HG03103 (cell line): ENCODE results near the gene ABAT.
"Not testable (repeated sequence)": the region's sequence is repeated elsewhere in the genome, so short reads cannot be mapped to it uniquely, and the experiment has no call there.

ENCODE experiments used
- ATAC-seq: cut with Tn5 transposase; IDR thresholded peaks from one replicate; pipeline ENCODE4 v1.9.1; 2021; ENCODE audit warnings: low read depth; ENCODE audit not compliant: unreplicated experiment

ABAT gene

DNA sequence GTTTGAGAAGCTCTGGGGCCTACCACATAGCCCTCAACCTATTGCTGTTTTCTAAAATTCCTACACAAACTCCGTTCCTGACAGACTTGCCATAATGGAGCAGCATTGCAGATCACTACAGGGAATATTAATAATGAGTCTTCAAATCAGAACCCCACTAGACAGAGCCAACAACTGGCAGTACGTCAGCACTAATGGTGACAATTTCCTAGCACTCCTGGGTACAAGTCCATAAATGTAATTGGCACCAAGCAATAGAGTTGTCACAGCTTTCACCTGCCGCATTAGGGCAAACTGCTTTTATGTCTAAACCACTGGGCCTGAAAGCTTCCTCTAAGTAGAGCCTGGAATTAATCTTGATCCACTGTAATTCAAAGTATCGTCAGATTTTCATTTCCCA, 25.5 kb upstream of the ABAT start:
- ATAC-seq = no peak

DNA sequence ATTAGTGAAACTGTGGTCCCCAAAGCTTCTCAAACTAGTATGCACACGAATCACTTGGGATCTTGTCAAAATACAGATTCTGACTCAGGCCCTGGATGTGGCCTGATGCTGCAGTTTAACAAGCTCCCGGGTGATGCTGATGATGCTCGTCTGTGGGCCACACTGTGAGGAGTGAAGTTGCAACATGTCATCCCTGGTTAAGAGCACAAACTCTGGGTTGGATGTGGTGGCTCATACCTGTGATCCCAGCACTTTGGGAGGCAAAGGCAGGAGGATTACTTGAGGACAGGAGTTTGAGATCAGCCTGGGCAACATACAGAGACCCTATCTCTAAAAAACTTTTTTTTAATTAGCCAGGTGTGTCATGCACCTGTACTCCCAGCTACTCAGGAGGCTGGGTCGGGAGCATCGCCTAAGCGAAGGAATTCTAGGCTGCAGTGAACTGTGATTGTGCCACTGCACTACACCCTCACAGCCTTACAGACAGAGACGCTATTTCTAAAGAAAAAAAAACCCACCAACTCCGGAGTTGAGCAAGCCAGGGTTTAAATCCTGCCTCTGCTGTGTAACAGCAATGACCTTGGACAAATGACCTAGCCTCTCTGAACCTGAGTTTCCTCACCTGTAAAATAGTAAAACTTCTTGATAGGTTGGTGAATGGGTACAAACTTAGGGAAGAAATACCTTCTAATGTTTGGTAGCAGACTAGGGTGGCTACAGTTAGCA, 24.4 kb upstream of the ABAT start:
- ATAC-seq = no peak

DNA sequence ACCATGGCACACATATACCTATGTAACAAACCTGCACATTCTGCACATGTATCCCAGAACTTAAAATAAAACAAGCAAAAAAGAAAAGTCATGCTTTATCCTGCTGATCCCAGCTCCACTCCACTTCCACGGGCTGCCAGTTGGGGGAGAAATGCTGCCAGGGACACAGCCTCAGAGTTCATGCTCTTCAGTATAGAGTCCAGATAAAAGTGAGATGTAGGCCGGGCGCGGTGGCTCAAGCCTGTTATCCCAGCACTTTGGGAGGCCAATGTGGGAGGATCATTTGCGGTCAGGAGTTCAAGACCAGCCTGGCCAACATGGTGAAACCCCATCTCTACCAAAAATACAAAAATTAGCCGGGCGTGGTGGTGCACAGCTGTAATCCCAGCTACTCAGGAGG, 22.5 kb upstream of the ABAT start:
- ATAC-seq = not testable (repeated sequence)

DNA sequence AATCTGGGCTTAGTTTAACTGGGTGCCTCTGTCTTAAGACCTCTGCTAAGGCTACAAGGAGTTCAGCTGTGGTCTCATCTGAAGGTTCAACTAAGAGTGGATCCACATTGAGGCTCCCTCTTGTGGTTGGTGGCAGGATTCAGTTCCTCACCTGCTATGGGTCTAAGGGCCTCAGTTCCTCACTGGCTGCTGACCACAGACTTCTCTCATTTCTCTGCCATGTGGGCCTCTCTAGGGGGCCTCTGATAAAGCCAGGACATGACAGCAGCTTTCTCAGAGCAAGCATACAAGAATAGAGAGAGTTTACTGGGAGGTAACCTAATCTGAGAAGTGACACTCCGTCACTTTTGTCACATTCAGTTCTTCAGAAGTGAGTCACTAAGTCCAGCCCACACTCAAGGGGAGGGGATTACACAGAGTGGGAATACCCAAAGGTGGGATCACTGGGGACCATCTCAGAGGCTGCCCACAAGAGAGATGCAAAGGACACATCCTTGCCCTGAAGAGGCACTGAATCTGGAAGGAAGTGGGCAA, 19.2 kb upstream of the ABAT start:
- no peak for ATAC-seq

DNA sequence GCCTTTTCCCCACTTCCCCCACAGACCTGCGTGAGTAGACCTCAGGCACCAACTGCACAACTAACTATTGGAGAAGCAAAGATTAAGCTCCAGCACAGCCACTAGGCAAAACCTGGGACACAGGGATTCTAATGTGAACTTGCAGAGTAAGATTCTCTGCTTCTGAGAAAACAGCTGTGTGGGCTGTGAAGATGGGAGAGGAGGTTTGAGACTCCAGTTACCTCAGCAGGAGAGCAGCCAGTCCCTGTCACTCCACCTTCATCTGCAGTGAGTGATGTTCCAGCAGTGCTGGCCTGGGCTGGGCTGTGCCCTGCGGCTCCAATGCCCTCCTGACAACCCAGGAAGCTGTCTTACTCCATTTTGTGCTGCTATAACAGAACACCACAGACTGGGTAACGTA, 18.0 kb upstream of the ABAT start:
- ATAC-seq = no peak

DNA sequence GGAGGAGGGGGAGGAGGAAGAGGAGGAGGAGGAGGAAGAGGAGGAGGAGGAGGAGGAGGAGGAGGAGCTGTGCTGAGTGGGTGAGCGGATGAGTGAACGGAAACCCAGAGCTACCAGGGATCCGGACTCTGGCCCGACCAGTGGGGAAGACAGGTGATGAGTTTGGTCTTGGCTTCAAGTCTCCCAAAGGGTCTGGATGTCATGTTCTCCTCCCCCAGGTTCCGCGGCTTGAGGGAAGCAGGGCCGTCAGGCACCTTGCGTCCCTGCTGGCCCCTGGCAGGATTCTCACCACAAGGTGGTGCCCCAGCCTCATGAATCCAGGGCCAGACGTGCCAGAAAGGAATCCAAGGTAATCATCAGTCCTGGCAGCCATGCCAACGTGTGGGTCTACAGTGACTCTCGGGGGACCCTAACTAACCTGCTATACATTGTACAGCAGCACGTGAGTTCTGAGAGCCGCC, 13.5 kb upstream of the ABAT start:
- ATAC-seq = no peak

DNA sequence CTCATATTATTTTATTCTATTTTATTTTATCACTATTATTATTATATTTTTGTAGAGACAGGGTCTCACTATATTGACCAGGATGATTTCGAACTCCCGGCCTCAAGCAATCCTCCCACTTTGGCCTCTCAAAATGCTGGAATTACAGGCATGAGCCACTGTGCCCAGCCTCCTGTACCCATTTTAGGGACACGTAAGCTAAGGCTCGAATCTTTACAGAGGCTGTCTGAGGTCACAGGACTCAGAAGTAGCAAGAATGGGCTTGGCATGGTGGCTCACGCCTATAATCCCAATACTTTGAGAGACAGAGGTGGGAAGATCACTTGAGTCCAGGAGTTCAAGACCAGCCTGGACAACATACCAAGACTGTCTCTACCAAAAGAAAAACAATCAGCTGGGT, 12.7 kb upstream of the ABAT start:
- no peak for ATAC-seq

DNA sequence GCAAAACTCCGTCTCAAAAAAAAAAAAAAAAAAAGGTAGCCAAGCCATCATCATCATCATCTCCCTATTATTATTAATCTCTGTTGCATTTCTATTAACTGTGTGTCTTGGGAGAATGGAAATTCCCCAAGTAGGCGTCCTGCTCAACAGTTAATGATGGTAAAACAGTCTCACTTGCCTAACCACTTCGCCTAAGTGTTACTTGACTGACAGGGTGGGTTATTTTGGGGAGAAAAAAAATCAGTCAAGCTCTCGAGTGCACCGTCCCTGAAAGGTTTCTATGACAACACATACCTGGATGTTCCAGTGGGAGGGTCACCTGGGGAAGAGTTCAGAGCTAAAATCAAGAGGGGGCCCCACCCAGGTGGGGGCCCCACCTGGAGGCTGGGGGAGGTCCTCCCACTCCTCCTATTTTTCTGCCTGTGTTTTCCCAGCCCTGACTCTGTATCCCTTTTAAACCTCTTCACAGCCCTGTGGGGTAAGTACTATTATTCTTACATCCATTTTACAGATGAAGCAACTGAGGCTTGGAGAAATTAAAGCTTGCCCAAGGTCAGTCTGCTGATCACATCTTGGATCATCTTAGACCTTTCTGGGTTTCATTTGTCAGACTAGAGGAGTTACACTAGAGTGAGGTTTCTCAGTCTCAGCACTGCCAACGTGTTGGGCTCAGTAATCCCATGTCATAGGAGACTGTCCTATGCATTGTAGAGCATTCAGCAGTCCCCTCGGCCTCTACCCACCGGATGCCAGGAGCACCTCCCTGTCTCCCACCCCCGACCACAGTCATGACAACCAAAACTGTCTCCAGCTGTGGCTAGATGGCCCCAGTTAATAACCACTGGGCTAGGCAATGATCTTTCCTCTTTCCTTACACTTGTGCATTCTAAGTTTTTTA, 11.0 kb upstream of the ABAT start:
- ATAC-seq = no peak

DNA sequence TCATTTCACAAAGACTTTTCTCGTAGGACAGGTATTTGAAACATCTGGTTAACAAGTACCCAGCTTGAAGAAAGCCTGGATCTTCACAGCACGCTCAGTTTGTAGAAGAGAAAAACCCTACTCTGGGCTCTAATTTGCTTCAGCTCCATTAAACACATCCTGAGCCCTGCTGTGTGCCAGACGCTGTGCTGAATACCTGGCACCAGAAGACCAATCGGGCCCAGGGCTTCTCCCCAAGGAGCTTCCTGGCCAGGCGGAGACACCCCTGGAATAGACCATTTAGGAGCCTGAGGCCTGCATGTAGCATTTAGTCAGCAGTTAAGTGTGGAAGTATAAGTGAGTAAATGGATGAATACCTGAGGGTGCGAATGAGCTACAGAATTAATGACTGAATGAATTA, 8.9 kb upstream of the ABAT start:
- ATAC-seq = no peak

DNA sequence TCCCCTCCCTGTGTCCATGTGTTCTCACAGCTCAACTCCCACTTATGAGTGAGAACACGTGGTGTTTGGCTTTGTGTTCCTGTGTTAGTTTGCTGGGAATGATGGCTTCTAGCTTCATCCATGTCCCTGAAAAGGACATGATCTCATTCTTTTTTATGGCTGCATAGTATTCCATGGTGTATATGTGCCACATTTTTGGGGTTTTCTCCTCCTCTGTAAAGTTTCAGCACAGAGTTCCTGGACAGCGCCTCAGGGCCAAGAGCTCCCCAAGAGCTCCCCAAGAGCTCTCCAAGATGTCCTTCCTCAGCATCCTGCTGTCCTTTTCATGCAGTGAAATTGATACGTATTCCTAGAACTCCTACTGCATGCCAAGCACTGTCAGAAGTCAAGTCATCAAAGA, 6.9 kb upstream of the ABAT start:
- no peak for ATAC-seq

DNA sequence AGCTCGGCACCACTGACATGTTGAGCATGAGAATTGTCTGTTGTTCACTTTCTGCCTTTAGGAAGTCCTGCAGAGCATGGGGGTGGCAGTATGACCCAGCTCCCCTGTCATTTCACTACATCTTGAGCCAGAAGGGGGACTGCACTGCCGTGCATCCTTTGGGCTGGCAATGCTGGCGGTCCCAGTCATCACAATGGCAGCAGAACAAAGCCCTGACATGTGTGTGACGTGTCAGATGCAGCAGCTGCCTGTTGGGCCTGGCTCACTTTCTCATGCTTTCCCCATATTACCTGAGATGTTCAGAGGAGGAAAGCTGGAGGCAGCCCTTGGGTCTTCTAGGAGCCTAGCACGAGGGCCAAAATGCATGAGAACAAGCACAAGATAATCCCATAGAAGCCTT, 6.3 kb upstream of the ABAT start:
- no peak for ATAC-seq

DNA sequence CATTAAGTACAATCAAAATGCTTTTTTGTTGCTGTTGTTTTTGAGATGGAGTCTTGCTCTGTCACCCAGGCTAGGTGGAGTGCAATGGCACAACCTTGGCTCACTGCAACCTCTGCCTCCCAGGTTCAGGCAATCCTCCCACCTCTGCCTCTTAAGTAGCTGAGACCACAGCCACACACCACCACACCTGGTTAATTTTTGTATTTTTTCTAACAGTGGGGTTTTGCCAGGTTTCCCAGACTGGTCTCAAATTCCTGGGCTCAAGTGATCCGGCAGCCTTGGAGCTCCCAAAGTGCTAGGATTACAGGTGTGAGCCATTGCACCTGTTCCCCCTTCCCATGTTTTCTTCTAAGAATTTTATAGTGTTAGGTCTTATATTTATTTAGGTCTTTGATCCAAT, 4.9 kb upstream of the ABAT start:
- ATAC-seq = no peak

DNA sequence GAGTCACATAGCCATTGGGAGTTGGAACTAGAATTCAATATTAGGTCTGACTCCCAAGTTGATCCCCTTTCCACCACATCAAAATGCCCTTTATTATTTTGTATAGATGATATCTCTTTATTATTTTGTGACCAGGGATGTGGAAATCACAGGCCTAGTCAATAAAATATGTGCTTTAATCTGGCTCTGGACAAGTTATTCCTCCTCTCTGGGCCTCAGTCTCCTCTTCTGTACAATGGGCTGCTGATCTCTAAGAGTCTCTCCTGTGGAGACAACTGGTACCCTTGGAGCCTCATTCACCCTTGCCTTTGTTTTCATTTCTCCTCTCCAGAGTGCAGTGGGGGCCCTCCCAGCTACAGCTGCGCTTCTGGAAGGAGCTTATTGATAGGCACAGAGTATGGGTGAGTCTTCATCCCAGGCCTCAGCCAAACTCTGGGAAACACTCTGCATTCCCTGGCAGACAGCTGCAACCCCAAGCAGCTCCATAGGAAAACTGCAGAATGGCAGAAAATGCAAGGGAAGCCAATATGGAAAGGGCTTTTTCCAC, 4.3 kb upstream of the ABAT start:
- ATAC-seq = no peak

DNA sequence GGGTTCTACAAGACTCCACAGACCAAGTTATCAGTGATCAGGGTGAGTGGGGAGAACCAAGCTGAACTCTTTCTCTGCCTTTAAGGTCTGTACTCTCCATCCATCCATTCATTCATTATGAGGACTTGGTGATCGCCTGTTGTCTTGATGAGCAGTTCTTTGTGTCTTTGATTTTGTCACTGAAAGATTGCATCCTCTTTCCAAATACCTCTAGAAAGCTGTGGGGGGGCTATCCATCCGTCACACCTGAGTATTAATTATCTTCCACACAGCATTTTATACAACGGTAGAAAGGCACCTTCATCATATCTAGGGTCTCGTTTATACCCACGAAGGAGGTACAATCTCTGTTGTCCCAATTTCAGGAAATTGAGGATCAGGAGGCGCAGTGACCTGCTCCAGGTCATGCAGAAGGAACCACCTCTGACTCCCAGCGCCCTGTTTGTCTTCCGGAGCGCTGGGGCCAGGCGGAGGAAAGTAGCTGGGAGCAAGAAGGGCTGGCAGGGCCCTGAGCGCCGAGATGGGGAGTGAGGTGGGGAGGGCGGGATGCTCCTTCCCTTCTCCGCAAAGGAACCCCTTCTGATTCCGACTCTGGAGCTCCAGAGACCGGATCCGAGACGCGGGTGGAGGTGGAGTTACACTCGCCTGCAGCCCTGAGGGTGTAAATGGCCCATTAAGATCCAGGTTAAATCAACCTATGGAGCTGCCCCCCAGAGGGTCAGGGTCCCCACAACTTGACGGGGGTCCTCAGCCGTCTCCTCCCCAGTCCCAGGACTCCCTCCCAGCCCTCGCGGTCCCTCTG, 605 bp upstream of the ABAT start:
- ATAC-seq = peak; percentile 31

DNA sequence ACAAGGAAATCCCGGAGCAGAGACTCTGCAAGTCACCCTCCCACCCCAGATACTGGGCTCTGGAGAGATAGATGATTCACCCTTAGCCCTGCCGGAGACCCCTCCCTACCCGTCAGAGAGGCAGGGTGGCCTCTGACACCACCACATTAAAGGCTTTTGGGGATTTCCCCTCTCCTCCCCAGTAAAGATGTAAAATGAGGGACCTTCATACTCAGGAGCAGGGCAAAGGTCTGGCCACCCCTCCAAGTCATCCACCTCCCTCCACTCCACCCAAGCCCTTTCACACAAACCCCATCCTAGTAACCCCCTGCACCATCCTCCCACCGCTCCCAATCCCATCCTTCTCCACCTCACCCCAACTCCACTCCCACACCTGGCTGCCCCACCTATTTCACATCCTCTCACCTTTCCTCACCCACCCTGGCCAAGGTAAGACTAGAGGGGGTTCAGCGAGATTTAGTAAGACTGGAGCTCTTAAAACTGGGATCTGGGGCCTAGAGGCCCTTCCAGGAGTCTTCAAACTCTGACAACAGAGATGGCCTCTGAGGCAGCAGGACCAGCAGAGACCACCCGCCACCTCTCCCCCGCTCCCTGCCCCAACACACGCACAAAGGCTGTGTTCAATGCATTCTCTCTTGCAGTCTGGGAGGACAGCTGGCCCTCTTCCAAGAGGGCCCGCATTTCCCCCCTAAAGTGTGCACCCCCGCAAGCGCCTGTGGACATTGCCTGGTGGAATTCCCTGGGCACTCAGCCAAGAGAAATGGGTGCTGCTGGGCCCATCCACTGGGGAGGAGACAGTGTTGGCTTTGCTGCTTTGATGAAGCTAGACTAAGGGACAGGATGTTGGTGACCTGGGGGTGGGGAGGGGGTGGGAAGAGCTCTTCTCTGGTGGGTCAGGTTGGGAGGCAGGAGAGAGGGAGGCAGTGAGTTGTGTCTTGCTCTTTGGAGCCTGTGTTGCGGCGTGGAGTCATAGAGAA, 1.1 kb downstream of the ABAT start:
- ATAC-seq = no peak

DNA sequence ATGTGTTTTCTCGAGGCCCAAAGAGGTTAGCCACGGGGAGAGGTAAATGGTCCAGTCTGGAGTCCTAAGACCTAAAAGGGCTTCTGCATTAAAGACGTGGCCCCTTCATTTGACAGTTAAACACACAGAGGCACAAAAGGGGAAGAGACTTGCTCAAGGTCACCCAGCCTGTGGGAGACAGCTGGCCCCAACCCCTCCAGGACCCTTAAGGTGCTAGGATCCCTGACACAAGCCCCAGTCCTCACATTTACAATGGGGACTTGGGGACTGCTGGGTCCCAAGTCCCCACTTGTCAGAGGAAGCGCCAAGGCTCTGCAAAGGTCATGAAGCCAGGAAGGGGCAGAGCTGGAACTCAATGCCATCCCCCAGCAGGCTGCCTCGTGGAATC, 1.7 kb downstream of the ABAT start:
- ATAC-seq = no peak

DNA sequence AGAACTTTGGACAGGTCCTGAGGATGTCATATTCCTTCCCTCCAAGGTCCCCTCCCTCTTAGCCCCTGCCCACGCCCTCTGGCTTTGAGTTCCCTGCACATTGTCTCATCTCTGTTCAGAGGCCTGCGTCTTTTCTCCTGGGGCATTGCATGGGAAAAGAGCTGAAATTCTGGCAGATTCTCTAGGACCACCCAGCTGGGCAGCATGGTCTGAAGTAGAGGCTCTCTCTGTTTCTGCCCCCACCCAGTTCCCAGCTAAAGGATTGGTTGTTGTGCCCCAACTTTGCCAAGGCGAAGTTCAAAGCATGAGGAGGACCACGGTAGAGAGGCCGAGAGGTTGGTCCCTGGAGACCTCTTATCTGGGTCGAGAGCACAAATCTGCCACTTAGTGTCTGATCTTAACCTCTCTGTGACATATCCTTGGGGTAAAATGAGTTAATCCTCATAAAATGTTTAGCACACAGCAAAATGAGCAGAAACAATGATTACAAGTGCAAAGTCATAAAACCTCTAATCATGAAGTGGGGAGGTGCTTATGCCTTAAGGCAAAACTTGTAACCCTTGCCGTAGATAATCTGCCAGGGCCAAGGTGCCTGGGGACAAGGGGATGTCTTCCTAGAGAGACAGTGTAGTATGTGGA, 2.4 kb downstream of the ABAT start:
- ATAC-seq = no peak

DNA sequence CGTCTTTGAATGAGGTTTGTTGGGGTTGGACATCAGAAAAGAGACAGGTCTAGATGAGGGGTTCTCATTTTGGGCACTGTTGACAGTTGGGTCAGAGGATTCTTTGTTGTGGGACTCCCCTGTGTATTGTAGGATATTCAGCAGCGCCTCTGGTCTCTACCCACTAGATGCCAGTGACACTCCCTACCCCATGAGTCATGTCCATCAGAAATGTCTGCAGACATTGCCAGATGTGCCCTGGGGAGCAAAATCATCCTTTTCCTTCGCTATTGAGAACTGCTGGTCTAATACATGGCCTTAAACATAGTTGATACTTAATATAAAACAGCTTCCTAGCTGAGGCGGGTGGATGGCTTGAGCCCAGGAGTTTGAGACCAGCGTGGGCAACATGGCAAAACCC, 3.1 kb downstream of the ABAT start:
- ATAC-seq = no peak
